HepG2 (cell line): ENCODE data around the gene BRK1. TPM values are rescaled to one million over a fixed set of nuclear protein-coding genes. Genes with fewer than 3 reads are reported as not detected.

Source experiments
- ATAC-seq: fragments of 200-7000 bp; cut with Tn5 transposase; 3 replicates; pipeline ENCODE4 v1.9.1; 2020; ENCODE audit warnings: mild to moderate bottlenecking, moderate library complexity
- BruUV-seq: library from RNA; stranded (reverse); fragments of 400-500 nt; replicated peaks from 2 replicates; lab custom pipeline; 2021; lab: Mats Ljungman, UMichigan
- CTCF ChIA-PET: fragments of 300-600 bp; formaldehyde crosslinking; extraction: SDS; loops from one replicate; lab custom pipeline; 2021; ENCODE audit warnings: low total read pairs, inconsistent platforms, low intra/inter-chr PET ratio; lab: Yijun Ruan, JAX
- POLR2A ChIA-PET: fragments of 350-600 bp; sonication (Branson Sonifier 250); formaldehyde crosslinking; loops from one replicate; lab custom pipeline; 2020; ENCODE audit warnings: antibody characterized with exemption, inconsistent platforms; lab: Yijun Ruan, JAX
- DNase-seq: peaks from one replicate; pipeline ENCODE4 v3.0.0-alpha.2; 2015; ENCODE audit warnings: low spot score
- FAIRE-seq: peaks from 3 replicates; lab custom pipeline; 2011; peaks lifted over from hg19 to GRCh38; lab: Jason Lieb, UNC
- H2AFZ ChIP-seq: one replicate; pipeline ENCODE4 v1.6.1; 2011; ENCODE audit warnings: low read length, inconsistent platforms
- H3K27ac ChIP-seq: fragments of 300-600 bp; 3 replicates; pipeline ENCODE4 v1.8.0; 2011; ENCODE audit warnings: mixed run types, mild to moderate bottlenecking, mixed read lengths, low read length, inconsistent platforms; ENCODE audit not compliant: insufficient read depth; ENCODE audit errors: extremely low read length
- H3K27me3 ChIP-seq, 2 experiments: fragments of 200-600 bp in 1 of 2; 2 replicates in 1 of 2; 3 replicates in 1 of 2; pipeline versions ENCODE4 v1.6.0 to v1.8.0; 2011; ENCODE audit warnings: low read length in 2 of 2, mild to moderate bottlenecking in 2 of 2, moderate library complexity in 2 of 2, inconsistent platforms in 1 of 2; ENCODE audit not compliant: insufficient read depth in 2 of 2, control insufficient read depth in 1 of 2
- H3K36me3 ChIP-seq, 2 experiments: fragments of 200-600 bp in 1 of 2; replicated peaks in 1 of 2; 2 replicates in 1 of 2; 3 replicates in 1 of 2; pipeline versions ENCODE4 v1.5.1 to v1.8.0; 2011; ENCODE audit warnings: low read length in 2 of 2, inconsistent platforms in 1 of 2; ENCODE audit not compliant: insufficient read depth in 2 of 2, control insufficient read depth in 1 of 2
- H3K4me1 ChIP-seq: 2 replicates; pipeline ENCODE4 v1.5.1; 2012; ENCODE audit warnings: low read length, inconsistent platforms; ENCODE audit not compliant: insufficient read depth
- H3K4me2 ChIP-seq: 2 replicates; pipeline ENCODE4 v1.6.0; 2011; ENCODE audit warnings: low read depth, low read length, inconsistent platforms
- H3K4me3 ChIP-seq, 3 experiments: fragments of 200-600 bp in 1 of 3; sonication (generic), shearing (Covaris generic) in 1 of 3; replicated peaks in 1 of 3; 2 replicates each; pipeline ENCODE4 v1.5.1; 2011 to 2016; ENCODE audit warnings: low read length in 3 of 3, inconsistent platforms in 2 of 3, low read depth in 2 of 3, mild to moderate bottlenecking in 2 of 3, control low read depth in 1 of 3, mixed read lengths in 1 of 3; ENCODE audit not compliant: insufficient read depth in 1 of 3
- H3K79me2 ChIP-seq: one replicate; pipeline ENCODE4 v1.6.1; 2011; ENCODE audit warnings: low read length, inconsistent platforms; ENCODE audit not compliant: insufficient read depth
- H3K9ac ChIP-seq: 2 replicates; pipeline ENCODE4 v1.6.0; 2011; ENCODE audit warnings: mild to moderate bottlenecking, low read depth, low read length, inconsistent platforms; ENCODE audit not compliant: insufficient read depth
- H3K9me3 ChIP-seq: 2 replicates; pipeline ENCODE4 v1.5.1; 2012; ENCODE audit warnings: mild to moderate bottlenecking, low read length
- H4K20me1 ChIP-seq: 2 replicates; pipeline ENCODE4 v1.6.0; 2011; ENCODE audit warnings: inconsistent platforms, mild to moderate bottlenecking, low read length, moderate library complexity; ENCODE audit not compliant: insufficient read depth
- BRD4 ChIP-seq: sonication (generic); formaldehyde crosslinking; IDR thresholded peaks from 2 replicates; pipeline ENCODE4 v1.4.0; 2020; ENCODE audit warnings: missing genetic modification reagents
- EP300 ChIP-seq, 3 experiments: sonication (generic) in 1 of 3; formaldehyde crosslinking in 1 of 3; IDR thresholded peaks; 2 replicates each; pipeline versions ENCODE4 v1.5.1 to v1.6.1; 2011 to 2020; ENCODE audit warnings: low read depth in 2 of 3, low read length in 2 of 3, borderline replicate concordance in 1 of 3, improper control_type of control experiment in 1 of 3, mild to moderate bottlenecking in 1 of 3, missing genetic modification reagents in 1 of 3, moderate library complexity in 1 of 3
- FOSL2 ChIP-seq: sonication (generic); formaldehyde crosslinking; IDR thresholded peaks from 2 replicates; pipeline ENCODE4 v1.4.0; 2020; ENCODE audit warnings: missing genetic modification reagents
- FOXP1 ChIP-seq, 2 experiments: fragments of 450-650 bp in 1 of 2; IDR thresholded peaks; 2 replicates each; pipeline ENCODE4 v1.6.1; 2017 to 2018; ENCODE audit warnings: antibody characterized with exemption in 1 of 2
- HNF4G ChIP-seq, 2 experiments: sonication (generic) in 1 of 2; formaldehyde crosslinking in 1 of 2; IDR thresholded peaks; 2 replicates each; pipeline versions ENCODE4 v1.4.0 to v1.6.1; 2011 to 2020; ENCODE audit warnings: borderline replicate concordance in 2 of 2, low read depth in 2 of 2, mild to moderate bottlenecking in 2 of 2, low read length in 1 of 2, missing genetic modification reagents in 1 of 2, moderate library complexity in 1 of 2
- MED8 ChIP-seq: sonication (generic); formaldehyde crosslinking; IDR thresholded peaks from 2 replicates; pipeline ENCODE4 v1.8.1; 2023; ENCODE audit warnings: mild to moderate bottlenecking, missing genetic modification reagents; ENCODE audit not compliant: insufficient replicate concordance
- NFIC ChIP-seq: IDR thresholded peaks from 2 replicates; pipeline ENCODE4 v1.6.1; 2012; ENCODE audit warnings: mild to moderate bottlenecking, low read length, inconsistent platforms
- SALL1 ChIP-seq: sonication (generic); formaldehyde crosslinking; IDR thresholded peaks from 2 replicates; pipeline ENCODE4 v1.8.0; 2022; ENCODE audit warnings: mild to moderate bottlenecking, missing genetic modification reagents
- SAP130 ChIP-seq: IDR thresholded peaks from 2 replicates; pipeline ENCODE4 v1.6.1; 2016; ENCODE audit warnings: low read depth
- ZNF7 ChIP-seq: IDR thresholded peaks from 2 replicates; pipeline ENCODE4 v1.6.1; 2016; ENCODE audit warnings: missing biosample characterization, missing genetic modification reagents
- ZNF790 ChIP-seq: sonication (generic); formaldehyde crosslinking; IDR thresholded peaks from 2 replicates; pipeline ENCODE4 v1.8.0; 2022; ENCODE audit warnings: missing genetic modification reagents, mild to moderate bottlenecking, borderline replicate concordance
- WGBS: methylation state at CpG from one replicate; pipeline ENCODE4 v1.1.6; 2017; ENCODE audit warnings: low lambda C conversion rate; 5-methylcytosine and 5-hydroxymethylcytosine counted together
- in situ Hi-C: cut with HindIII; loops from 2 replicates; pipeline ENCODE4 v1.10.0; 2017; ENCODE audit warnings: low pct_unique_long_range_greater_than_20kb; ENCODE audit not compliant: extremely low pct_ligation_motif_present
- intact Hi-C: fragments of 100-400 bp; cut with micrococcal nuclease; formaldehyde crosslinking; loops from one replicate; pipeline ENCODE4 v1.10.0; 2022; ENCODE audit not compliant: unreplicated experiment
- polyA plus RNA-seq, 8 experiments: library from polyadenylated mRNA; depleted of rRNA in 3 of 8; stranded (reverse) in 7 of 8; unstranded in 1 of 8; fragments of >200 nt; fragmentation: Illumina TruSeq in 4 of 8; extraction: Trizol in 4 of 8; gene quantifications; 2 replicates each; pipeline versions ENCODE4 v1.2.1 to v1.2.3, GENCODE V29; 2011 to 2016; ENCODE audit warnings: low read depth in 4 of 8, missing spikeins in 1 of 8, mixed read lengths in 1 of 8; ENCODE audit not compliant: insufficient read depth in 1 of 8
- total RNA-seq, 5 experiments: library from RNA; depleted of rRNA; stranded (reverse); fragments of >200 nt; fragmentation: Illumina TruSeq; extraction: Trizol; gene quantifications; 2 replicates each; pipeline ENCODE4 v1.2.3, GENCODE V29; 2016; ENCODE audit warnings: low read depth in 1 of 5
- TF ChIP-seq, protein P1 (sequence below): IDR thresholded peaks from 2 replicates; pipeline ENCODE4 v1.4.0; 2020; ENCODE audit warnings: mild to moderate bottlenecking, missing genetic modification reagents
- TF ChIP-seq, protein P2 (sequence below): sonication (generic); formaldehyde crosslinking; conservative IDR thresholded peaks from 2 replicates; pipeline ENCODE4 v1.4.0; 2020; ENCODE audit warnings: mild to moderate bottlenecking, missing genetic modification reagents, moderate library complexity

The BRK1 gene
- total and polyA plus RNA-seq, 2 of the 13 experiments (the other 11 are each of a cell fraction or from before 2014, with no cell fraction given), result 118 to 155 TPM

DNA sequence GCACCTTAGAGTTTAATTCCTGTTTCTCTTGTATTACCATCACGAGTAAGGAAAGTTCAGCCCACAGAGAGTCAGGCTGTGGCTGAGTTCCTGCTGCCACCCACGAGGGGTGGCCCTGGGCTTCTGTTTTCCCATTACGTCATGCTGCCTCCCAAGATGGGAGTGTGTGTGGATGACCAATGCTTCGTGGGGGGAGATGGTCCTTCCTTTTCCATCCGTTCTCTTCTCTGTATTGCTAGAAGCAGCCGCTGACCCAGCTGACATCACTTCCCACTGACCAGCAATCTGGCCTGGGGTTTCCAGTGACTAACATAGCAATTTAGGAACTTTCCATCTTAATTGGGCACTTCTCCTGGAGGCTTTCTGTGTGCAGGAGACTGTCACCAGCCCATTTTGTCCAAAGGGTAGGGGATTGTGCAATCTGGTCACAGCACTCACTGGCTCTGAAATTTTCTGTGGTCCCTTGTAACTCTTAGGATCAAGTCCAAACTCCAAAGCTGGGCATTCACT, 58.5 kb downstream of the BRK1 start:
- in situ Hi-C loops, result no loop called here
- FAIRE-seq, result peak; percentile 68
- H2AFZ ChIP-seq, result no peak overlapping the region
- TF ChIP-seq EP300 (IDR thresholded peaks at IDR 0.05; ENCODE audit: low read depth in 2 of 2, low read length in 2 of 2), result peak in 1 of 2 experiments; percentile 47; a peak in 1 of 4 replicates
- no peak for TF ChIP-seq EP300 (CRISPR knock-in tag; IDR thresholded peaks at IDR 0.05; ENCODE audit: borderline replicate concordance)
- TF ChIP-seq, protein P1, sequence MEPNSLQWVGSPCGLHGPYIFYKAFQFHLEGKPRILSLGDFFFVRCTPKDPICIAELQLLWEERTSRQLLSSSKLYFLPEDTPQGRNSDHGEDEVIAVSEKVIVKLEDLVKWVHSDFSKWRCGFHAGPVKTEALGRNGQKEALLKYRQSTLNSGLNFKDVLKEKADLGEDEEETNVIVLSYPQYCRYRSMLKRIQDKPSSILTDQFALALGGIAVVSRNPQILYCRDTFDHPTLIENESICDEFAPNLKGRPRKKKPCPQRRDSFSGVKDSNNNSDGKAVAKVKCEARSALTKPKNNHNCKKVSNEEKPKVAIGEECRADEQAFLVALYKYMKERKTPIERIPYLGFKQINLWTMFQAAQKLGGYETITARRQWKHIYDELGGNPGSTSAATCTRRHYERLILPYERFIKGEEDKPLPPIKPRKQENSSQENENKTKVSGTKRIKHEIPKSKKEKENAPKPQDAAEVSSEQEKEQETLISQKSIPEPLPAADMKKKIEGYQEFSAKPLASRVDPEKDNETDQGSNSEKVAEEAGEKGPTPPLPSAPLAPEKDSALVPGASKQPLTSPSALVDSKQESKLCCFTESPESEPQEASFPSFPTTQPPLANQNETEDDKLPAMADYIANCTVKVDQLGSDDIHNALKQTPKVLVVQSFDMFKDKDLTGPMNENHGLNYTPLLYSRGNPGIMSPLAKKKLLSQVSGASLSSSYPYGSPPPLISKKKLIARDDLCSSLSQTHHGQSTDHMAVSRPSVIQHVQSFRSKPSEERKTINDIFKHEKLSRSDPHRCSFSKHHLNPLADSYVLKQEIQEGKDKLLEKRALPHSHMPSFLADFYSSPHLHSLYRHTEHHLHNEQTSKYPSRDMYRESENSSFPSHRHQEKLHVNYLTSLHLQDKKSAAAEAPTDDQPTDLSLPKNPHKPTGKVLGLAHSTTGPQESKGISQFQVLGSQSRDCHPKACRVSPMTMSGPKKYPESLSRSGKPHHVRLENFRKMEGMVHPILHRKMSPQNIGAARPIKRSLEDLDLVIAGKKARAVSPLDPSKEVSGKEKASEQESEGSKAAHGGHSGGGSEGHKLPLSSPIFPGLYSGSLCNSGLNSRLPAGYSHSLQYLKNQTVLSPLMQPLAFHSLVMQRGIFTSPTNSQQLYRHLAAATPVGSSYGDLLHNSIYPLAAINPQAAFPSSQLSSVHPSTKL (CRISPR knock-in tag), result peak; percentile 42; the same call in 1 of the 2 replicates
- no peak for TF ChIP-seq MED8 (CRISPR knock-in tag)
- no peak for TF ChIP-seq BRD4
- TF ChIP-seq, protein P2, sequence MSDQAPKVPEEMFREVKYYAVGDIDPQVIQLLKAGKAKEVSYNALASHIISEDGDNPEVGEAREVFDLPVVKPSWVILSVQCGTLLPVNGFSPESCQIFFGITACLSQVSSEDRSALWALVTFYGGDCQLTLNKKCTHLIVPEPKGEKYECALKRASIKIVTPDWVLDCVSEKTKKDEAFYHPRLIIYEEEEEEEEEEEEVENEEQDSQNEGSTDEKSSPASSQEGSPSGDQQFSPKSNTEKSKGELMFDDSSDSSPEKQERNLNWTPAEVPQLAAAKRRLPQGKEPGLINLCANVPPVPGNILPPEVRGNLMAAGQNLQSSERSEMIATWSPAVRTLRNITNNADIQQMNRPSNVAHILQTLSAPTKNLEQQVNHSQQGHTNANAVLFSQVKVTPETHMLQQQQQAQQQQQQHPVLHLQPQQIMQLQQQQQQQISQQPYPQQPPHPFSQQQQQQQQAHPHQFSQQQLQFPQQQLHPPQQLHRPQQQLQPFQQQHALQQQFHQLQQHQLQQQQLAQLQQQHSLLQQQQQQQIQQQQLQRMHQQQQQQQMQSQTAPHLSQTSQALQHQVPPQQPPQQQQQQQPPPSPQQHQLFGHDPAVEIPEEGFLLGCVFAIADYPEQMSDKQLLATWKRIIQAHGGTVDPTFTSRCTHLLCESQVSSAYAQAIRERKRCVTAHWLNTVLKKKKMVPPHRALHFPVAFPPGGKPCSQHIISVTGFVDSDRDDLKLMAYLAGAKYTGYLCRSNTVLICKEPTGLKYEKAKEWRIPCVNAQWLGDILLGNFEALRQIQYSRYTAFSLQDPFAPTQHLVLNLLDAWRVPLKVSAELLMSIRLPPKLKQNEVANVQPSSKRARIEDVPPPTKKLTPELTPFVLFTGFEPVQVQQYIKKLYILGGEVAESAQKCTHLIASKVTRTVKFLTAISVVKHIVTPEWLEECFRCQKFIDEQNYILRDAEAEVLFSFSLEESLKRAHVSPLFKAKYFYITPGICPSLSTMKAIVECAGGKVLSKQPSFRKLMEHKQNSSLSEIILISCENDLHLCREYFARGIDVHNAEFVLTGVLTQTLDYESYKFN, result peak; percentile 72
- peak; percentile 35; the same call in 1 of the 2 replicates for TF ChIP-seq FOSL2 (CRISPR knock-in tag)
- no peak for TF ChIP-seq ZNF790
- TF ChIP-seq SAP130 (CRISPR knock-in tag), result peak; percentile 37; the same call in 1 of the 2 replicates
- peak; percentile 82 for TF ChIP-seq HNF4G (IDR thresholded peaks at IDR 0.05; ENCODE audit: borderline replicate concordance, low read depth, low read length)
- no peak for TF ChIP-seq HNF4G (CRISPR knock-in tag; IDR thresholded peaks at IDR 0.05; ENCODE audit: borderline replicate concordance, low read depth)
- TF ChIP-seq SALL1 (CRISPR knock-in tag), result peak; percentile 18; the same call in 1 of the 2 replicates
- peak; percentile 22; the same call in 1 of the 2 replicates for TF ChIP-seq ZNF7 (CRISPR knock-in tag)
- TF ChIP-seq FOXP1 (IDR thresholded peaks at IDR 0.05), result no peak
- no peak for TF ChIP-seq FOXP1 (CRISPR knock-in tag; IDR thresholded peaks at IDR 0.05)
- 0 out of 2 replicates have a peak, but pooled peaks have one; percentile 23 for TF ChIP-seq NFIC

More for the DNA sequence above, 58.5 kb downstream of the BRK1 start:
- H4K20me1 ChIP-seq, result no peaks in the 10 kb centered on the region
- ChIA-PET POLR2A (interaction anchor here (1.1 to 2.0 kb wide), 2 partner anchors 18 to 50 kb away, joined by 5 to 10 read pairs; no protein-coding TSS in a partner anchor), CTCF (no interaction called here)
- WGBS, result 26% methylated on average over 6 of the region's 6 CpGs
- BruUV-seq, result no TSS peak
- peak overlapping the region; percentile 56 for H3K27ac ChIP-seq
- peak overlapping the region; percentile 4; the same call in 1 of the 2 replicates for H3K9ac ChIP-seq
- H3K4me3 ChIP-seq, result no peak overlapping the region
- peak overlapping the region; percentile 70 for H3K4me2 ChIP-seq
- H3K27me3 ChIP-seq, result no peaks in the 10 kb centered on the region
- ATAC-seq (peak; percentile 81), DNase-seq (peak; percentile 55)
- intact Hi-C loops, result no loop called here
- peaks cover 9 to 29% of the 10 kb centered on the region in 2 experiments for H3K36me3 ChIP-seq
- H3K9me3 ChIP-seq, result no peaks in the 10 kb centered on the region
- H3K79me2 ChIP-seq, result peaks cover 22% of the 10 kb centered on the region
- H3K4me1 ChIP-seq, result peaks cover 36% of the 10 kb centered on the region
